ENCODE measurements around the gene FOXL3. TPM values are rescaled to one million over a fixed set of nuclear protein-coding genes. Genes with fewer than 3 reads are reported as not detected.

Gene FOXL3
- total and polyA plus RNA-seq, 2 donors (not counting 1 experiment from before 2014, with no cell fraction given) = not detected

DNA sequence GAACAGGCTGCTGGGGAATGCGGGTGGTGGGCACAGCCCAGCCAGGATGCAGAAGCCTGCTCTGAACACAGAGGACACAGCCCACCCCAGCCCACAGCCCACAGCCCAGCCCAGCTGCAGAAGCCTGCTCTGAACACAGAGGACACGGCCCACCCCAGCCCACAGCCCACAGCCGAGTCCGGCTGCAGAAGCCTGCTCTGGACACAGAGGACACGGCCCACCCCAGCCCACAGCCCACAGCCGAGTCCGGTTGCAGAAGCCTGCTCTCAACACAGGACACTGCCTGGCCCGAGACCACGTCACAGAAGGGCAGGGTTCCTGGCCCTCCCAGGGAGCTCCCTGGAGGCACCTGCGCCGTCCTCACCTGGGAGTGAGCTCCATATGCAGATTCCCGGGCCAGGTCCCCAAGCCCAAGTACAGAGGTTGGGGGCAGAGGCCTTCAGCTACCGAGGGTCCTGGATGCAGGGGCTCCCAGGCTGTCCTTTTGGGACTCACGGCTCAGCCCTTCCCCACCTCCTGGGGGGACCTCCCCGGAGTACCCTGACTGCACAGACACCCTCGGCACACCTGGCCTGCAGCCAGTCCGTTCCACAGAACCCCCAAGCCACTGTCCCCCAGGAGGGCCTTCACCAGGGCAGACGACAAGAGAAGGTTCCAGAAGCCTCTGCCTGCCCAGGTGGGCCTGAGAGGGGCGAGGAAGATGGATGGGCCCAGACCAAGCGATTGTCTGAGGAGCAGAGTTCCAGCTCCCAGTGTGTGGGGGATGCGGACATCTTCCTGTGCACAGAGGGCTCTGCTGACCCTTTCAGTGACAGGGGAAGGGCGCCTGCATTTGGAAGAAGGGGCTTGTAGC is 23.7 kb upstream of the FOXL3 start:
- Mint-ChIP-seq H3K4me3 (no peak overlapping the region), H3K4me1 (peaks cover 4% of the 10 kb centered on the region), H3K27ac (no peak overlapping the region), H3K27me3 (no peaks in the 10 kb centered on the region), H3K9me3 (ENCODE audit: insufficient read depth) (no peaks in the 10 kb centered on the region)
- DNase-seq = no peak
- H3K4me1 ChIP-seq (ENCODE audit: control insufficient read depth in 2 of 2, insufficient read depth in 2 of 2, low read length in 2 of 2) = no peaks in the 10 kb centered on the region
- intact Hi-C loops (cut with micrococcal nuclease) = no loop called here
- ATAC-seq (ENCODE audit: low read depth) = no peak
- H4K20me1 ChIP-seq (ENCODE audit: control insufficient read depth, insufficient read depth, low read length, poor library complexity, severe bottlenecking) = no peaks in the 10 kb centered on the region
- H3K79me2 ChIP-seq (ENCODE audit: control insufficient read depth, insufficient read depth, low read length) = no peaks in the 10 kb centered on the region
- H2AFZ ChIP-seq (ENCODE audit: insufficient read depth, low read depth, low read length, poor library complexity, severe bottlenecking) = no peak overlapping the region
- no peak overlapping the region for H3K4me3 ChIP-seq (ENCODE audit: control extremely low read depth in 1 of 5, extremely low read depth in 1 of 5, insufficient read depth in 1 of 5, low read depth in 2 of 5, low read length in 4 of 5)
- no peaks in the 10 kb centered on the region for H3K36me3 ChIP-seq (replicated peaks in 1 of 2; ENCODE audit: control extremely low read depth in 1 of 2, control insufficient read depth in 1 of 2, extremely low read depth in 1 of 2, insufficient read depth in 2 of 2, low read length in 1 of 2)
- no peak overlapping the region for H3K9ac ChIP-seq (ENCODE audit: low read length)
- H3K27ac ChIP-seq (ENCODE audit: low read length in 2 of 2) = no peak overlapping the region
- ChIA-PET POLR2A (interaction anchor here (0.6 kb wide), 1 partner anchor 87 kb away, joined by 7 read pairs; no protein-coding TSS in a partner anchor), CTCF (no interaction called here)
- 92% methylated on average over 22 of the region's 22 CpGs for WGBS (ENCODE audit: insufficient coverage)
- no peak for TF ChIP-seq EZH2 (IDR thresholded peaks at IDR 0.05; ENCODE audit: borderline replicate concordance, insufficient read depth, low read depth, low read length, poor library complexity, severe bottlenecking)
- TF ChIP-seq, protein P1, sequence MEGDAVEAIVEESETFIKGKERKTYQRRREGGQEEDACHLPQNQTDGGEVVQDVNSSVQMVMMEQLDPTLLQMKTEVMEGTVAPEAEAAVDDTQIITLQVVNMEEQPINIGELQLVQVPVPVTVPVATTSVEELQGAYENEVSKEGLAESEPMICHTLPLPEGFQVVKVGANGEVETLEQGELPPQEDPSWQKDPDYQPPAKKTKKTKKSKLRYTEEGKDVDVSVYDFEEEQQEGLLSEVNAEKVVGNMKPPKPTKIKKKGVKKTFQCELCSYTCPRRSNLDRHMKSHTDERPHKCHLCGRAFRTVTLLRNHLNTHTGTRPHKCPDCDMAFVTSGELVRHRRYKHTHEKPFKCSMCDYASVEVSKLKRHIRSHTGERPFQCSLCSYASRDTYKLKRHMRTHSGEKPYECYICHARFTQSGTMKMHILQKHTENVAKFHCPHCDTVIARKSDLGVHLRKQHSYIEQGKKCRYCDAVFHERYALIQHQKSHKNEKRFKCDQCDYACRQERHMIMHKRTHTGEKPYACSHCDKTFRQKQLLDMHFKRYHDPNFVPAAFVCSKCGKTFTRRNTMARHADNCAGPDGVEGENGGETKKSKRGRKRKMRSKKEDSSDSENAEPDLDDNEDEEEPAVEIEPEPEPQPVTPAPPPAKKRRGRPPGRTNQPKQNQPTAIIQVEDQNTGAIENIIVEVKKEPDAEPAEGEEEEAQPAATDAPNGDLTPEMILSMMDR (IDR thresholded peaks at IDR 0.05) = no peak
- no peaks in the 10 kb centered on the region for H3K27me3 ChIP-seq (replicated peaks in 1 of 4; ENCODE audit: control extremely low read depth in 1 of 4, control insufficient read depth in 3 of 4, insufficient read depth in 4 of 4, low read length in 3 of 4)
- H3K9me3 ChIP-seq (ENCODE audit: control extremely low read depth in 1 of 3, control insufficient read depth in 2 of 3, insufficient read depth in 1 of 3, low read length in 2 of 3) = peaks cover 0 to 61% (median 0%) of the 10 kb centered on the region in 3 donors
- no peak overlapping the region for H3K4me2 ChIP-seq (replicated peaks; ENCODE audit: low read depth, low read length, poor library complexity, severe bottlenecking)
